Uterus (tissue), 4 donors: ENCODE results near the gene DUOX2. TPM values are rescaled to one million over a fixed set of nuclear protein-coding genes. Genes with fewer than 3 reads are reported as not detected.

Experiments
- DNase-seq, 2 donors: peaks; one replicate each; pipeline ENCODE4 v3.0.0-alpha.2; 2019 to 2020
- H3K27ac ChIP-seq, 2 donors: fragments of 200-600 bp; sonication (generic); 1 replicate in 1 of 2; 2 replicates in 1 of 2; pipeline ENCODE4 v1.5.1; 2016 to 2018
- H3K27me3 ChIP-seq, 2 donors: fragments of 200-600 bp; sonication (generic); one replicate each; pipeline ENCODE4 v1.5.1; 2018 to 2019; ENCODE audit warnings: control low read depth in 1 of 2
- H3K36me3 ChIP-seq, 2 donors: fragments of 200-600 bp; sonication (generic); one replicate each; pipeline ENCODE4 v1.5.1; 2019; ENCODE audit warnings: control low read depth in 1 of 2
- H3K4me1 ChIP-seq, 2 donors: fragments of 200-600 bp; sonication (generic); one replicate each; pipeline ENCODE4 v1.5.1; 2018 to 2019; ENCODE audit warnings: control low read depth in 1 of 2
- H3K4me3 ChIP-seq, 2 donors: fragments of 200-600 bp; sonication (generic); 1 replicate in 1 of 2; 2 replicates in 1 of 2; pipeline ENCODE4 v1.5.1; 2018 to 2019; ENCODE audit warnings: mild to moderate bottlenecking in 1 of 2
- H3K9me3 ChIP-seq, 2 donors: fragments of 200-600 bp; sonication (generic); one replicate each; pipeline ENCODE4 v1.5.1; 2019; ENCODE audit warnings: control low read depth in 1 of 2
- POLR2A ChIP-seq, 2 donors: fragments of 450-650 bp; IDR thresholded peaks; one replicate each; pipeline ENCODE4 v1.6.1; 2016; ENCODE audit warnings: antibody characterized with exemption in 2 of 2, mild to moderate bottlenecking in 1 of 2, moderate library complexity in 1 of 2
- intact Hi-C: fragments of 100-400 bp; cut with DNase I; formaldehyde crosslinking; loops from one replicate; pipeline ENCODE4 v1.15.1; 2023; ENCODE audit warnings: low total_unique reads
- total RNA-seq, 4 donors: library from RNA; depleted of rRNA in 3 of 4; stranded (reverse); fragments of >200 nt in 3 of 4; gene quantifications; one replicate each; pipeline versions ENCODE4 v1.1.0 to v1.2.4, GENCODE V29; 2014 to 2023
- TF ChIP-seq, protein P1 (sequence below), 4 experiments: fragments of 200-600 bp in 2 of 4; fragments of 450-650 bp in 2 of 4; sonication (generic) in 2 of 4; IDR thresholded peaks; one replicate each; pipeline ENCODE4 v1.5.1; 2016 to 2019; ENCODE audit warnings: antibody characterized with exemption in 4 of 4, mild to moderate bottlenecking in 2 of 4, moderate library complexity in 1 of 4
- donor health status: DM: yes; HTN: yes; CAD: no.

DUOX2 gene
- total RNA-seq, 4 donors from 2014 or later: under 0.01 to 0.70 (median under 0.01) TPM; not detected in 1

DNA sequence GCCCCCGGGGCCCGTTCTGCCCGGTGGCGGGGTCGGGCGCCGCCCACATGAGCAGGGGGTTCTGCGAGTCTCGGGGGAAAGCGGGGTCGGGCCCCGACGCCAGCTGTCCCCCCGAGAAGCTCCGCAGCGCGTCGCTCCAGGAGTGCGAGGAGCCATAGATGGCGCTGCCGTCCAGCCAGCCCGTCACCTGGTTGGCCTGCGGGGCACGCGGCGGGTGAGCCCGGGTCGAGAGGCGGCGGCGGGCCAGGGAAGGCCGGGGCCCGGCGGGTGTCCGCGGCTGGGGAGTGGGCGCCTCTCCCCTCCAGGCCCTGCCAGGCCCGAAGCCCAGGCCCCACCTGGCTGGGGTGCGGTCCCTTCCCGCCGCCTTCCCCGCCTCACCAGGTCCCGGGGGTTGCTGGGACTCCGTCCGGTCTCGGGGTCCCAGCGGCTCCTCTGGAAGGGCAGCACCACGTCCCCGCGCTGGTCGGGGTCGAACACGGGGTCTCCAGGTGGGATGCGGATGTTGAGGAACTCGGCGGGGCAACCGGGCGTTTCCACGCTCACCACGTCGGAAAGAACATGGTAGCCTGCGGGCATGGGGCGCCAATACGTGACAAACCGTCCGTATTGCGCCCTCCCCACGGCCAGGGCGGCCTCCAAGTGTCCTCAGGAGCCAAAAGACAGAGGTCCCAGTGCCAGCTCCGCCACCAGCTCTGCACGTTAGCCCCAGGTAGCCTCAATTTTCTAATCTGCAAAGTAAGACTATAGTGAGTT, 2.4 kb downstream of the DUOX2 start:
- intact Hi-C loops: no loop called here
- peaks cover 0 to 31% of the 10 kb centered on the region in 2 donors for H3K27me3 ChIP-seq
- DNase-seq: no peak

DNA sequence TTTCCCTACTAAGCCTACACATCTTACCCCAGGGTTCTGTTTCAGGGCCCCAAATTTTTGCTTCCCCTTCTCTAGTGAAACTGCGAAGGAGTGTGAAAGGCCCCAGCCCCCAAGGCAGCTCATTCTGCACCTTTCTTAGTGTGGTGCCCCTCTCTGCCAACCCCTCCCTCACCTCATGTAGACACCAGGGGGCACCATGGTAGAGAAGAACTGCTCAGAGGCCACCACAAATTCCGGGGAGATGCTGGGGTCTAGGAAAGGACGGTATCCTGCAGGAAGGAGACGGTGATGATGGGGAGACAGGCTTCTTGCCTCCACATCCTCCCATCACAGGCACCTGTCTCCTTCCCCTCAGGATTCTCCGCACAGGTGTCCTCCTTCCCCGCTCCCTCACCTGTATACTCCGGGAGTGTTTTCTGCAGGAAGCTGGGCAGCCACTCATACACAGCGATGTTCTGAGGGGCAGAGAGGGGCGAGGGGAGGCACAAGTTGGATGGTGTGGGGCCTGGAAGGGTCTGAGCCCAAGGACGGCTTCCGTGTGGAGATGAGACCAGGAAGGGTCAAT, 3.6 kb downstream of the DUOX2 start:
- TF ChIP-seq, protein P1, sequence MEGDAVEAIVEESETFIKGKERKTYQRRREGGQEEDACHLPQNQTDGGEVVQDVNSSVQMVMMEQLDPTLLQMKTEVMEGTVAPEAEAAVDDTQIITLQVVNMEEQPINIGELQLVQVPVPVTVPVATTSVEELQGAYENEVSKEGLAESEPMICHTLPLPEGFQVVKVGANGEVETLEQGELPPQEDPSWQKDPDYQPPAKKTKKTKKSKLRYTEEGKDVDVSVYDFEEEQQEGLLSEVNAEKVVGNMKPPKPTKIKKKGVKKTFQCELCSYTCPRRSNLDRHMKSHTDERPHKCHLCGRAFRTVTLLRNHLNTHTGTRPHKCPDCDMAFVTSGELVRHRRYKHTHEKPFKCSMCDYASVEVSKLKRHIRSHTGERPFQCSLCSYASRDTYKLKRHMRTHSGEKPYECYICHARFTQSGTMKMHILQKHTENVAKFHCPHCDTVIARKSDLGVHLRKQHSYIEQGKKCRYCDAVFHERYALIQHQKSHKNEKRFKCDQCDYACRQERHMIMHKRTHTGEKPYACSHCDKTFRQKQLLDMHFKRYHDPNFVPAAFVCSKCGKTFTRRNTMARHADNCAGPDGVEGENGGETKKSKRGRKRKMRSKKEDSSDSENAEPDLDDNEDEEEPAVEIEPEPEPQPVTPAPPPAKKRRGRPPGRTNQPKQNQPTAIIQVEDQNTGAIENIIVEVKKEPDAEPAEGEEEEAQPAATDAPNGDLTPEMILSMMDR (IDR thresholded peaks at IDR 0.05): no peak
- TF ChIP-seq POLR2A (IDR thresholded peaks at IDR 0.05): no peak
- Histone ChIP-seq H3K36me3 (no peaks in the 10 kb centered on the region), H3K9me3 (no peaks in the 10 kb centered on the region), H3K4me1 (peaks cover 0 to 7% of the 10 kb centered on the region in 2 donors), H3K27ac (no peak overlapping the region), H3K27me3 (peaks cover 0 to 19% of the 10 kb centered on the region in 2 donors), H3K4me3 (no peak overlapping the region)
- intact Hi-C loops: no loop called here
- no peak for DNase-seq

More for the DNA sequence above, 2.4 kb downstream of the DUOX2 start:
- H3K36me3 ChIP-seq: no peaks in the 10 kb centered on the region
- no peak overlapping the region for H3K4me3 ChIP-seq
- H3K4me1 ChIP-seq: peaks cover 0 to 7% of the 10 kb centered on the region in 2 donors
- H3K9me3 ChIP-seq: no peaks in the 10 kb centered on the region
- TF ChIP-seq, protein P1 (IDR thresholded peaks at IDR 0.05): no peak
- no peak for TF ChIP-seq POLR2A (IDR thresholded peaks at IDR 0.05)
- H3K27ac ChIP-seq: no peak overlapping the region

DNA sequence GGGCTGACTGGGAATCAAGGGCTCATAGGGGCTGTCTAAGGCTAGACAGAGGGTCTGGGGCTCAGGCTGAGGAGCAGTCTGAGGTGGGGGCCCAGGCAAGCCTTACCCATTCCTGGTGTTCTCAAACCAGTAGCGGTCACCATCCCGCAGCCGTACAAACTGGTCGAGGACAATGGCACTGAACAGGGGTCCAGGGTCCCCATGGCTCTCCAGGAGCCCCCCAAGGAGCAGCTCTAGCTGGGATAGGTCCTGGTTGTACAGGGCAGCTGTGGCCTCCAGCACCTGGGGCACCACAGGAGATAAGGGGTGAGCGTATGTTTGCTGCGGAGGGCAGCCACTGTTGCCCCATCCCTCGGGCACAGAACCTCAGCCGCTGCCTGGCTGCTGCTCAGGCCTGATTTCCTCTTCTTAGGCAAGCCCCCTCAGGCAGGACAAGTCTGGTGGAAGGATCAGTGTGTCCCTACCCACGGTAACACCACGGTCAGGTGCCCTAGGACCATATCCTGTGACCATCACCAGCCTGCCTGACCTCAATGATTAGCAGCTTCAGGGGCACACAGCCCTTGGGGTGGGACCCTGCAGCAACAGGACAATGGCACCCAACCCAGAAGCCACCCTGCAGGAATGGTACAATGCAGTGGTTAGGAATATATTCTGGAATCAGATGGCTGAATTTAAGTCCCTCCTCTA, 5.9 kb downstream of the DUOX2 start:
- intact Hi-C loops: no loop called here
- H3K9me3 ChIP-seq: no peaks in the 10 kb centered on the region
- TF ChIP-seq, protein P1 (IDR thresholded peaks at IDR 0.05): no peak
- no peak for TF ChIP-seq POLR2A (IDR thresholded peaks at IDR 0.05)
- no peaks in the 10 kb centered on the region for H3K36me3 ChIP-seq
- H3K27me3 ChIP-seq: peaks cover 0 to 8% of the 10 kb centered on the region in 2 donors
- DNase-seq: peak in 1 of 2 donors; percentile 9
- no peak overlapping the region for H3K27ac ChIP-seq
- no peaks in the 10 kb centered on the region for H3K4me1 ChIP-seq
- H3K4me3 ChIP-seq: no peak overlapping the region

DNA sequence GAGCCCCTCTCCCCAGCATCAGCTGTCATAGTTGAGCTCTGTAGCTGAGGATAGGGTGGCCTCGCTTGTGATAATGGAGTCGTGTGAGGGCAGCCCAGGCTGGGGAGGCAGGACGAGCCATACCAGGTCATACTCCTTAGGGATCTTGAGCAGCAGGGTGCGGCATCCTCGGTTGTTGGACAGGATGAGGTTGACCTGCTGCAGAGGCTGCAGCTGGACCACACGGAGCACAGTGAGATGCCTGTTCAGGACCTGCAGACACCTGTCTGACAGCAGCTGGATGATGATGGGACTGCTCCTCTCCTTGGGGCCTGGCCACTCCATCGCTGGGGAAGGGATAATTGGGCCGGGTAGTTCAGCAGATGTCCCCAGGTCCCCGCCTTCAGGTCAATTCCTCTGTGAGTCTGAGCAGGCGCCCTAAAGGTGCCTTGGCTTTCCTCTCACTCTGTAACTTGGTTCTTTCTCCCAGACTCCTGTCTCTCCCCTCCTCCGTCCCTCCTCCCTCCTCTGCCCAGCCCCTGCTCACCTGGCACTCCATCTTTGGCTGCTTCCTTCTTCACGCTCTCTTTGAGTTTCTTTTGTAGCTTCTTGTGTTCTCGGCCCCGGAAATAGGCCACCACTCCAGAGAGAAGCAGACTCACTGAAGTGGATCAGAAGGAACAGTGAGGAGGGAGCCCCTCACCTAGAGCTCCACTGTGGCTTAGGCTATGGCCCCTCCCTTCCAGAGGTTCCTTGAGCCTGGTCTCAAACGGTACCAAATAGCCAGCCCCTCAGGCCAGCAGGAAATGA, 7.8 kb downstream of the DUOX2 start:
- H3K4me3 ChIP-seq: no peak overlapping the region
- H3K4me1 ChIP-seq: no peaks in the 10 kb centered on the region
- H3K27me3 ChIP-seq: peaks cover 0 to 8% of the 10 kb centered on the region in 2 donors
- no peak overlapping the region for H3K27ac ChIP-seq
- intact Hi-C loops: no loop called here
- DNase-seq: no peak
- TF ChIP-seq, protein P1 (IDR thresholded peaks at IDR 0.05): no peak
- no peak for TF ChIP-seq POLR2A (IDR thresholded peaks at IDR 0.05)
- H3K36me3 ChIP-seq: no peaks in the 10 kb centered on the region
- H3K9me3 ChIP-seq: no peaks in the 10 kb centered on the region
